GM12891 (cell line): Measurements from ENCODE around the gene UQCRQ.

Experiments
- POLR2A ChIP-seq: IDR thresholded peaks from 2 replicates; pipeline ENCODE4 v1.6.1; 2011; ENCODE audit warnings: low read depth, low read length, control low read depth
- POLR2AphosphoS5 ChIP-seq: IDR thresholded peaks from 2 replicates; pipeline ENCODE4 v1.6.1; 2011; ENCODE audit warnings: low read depth, low read length, control low read depth
- SPI1 ChIP-seq: IDR thresholded peaks from 2 replicates; pipeline ENCODE4 v1.6.1; 2011; ENCODE audit warnings: low read depth, low read length, control low read depth
- TAF1 ChIP-seq: IDR thresholded peaks from 2 replicates; pipeline ENCODE4 v1.6.1; 2011; ENCODE audit warnings: low read depth, low read length, control low read depth

- no peak for TF ChIP-seq POLR2A
- no peak for TF ChIP-seq POLR2AphosphoS5
- no peak for TF ChIP-seq SPI1
- TF ChIP-seq TAF1, result no peak
These were observed 36.6 kb upstream of the UQCRQ start for GRCh38 chr5:132829742-132830435.
